NCI-H1105 treated with DMSO at 0.1 percent for 48 hours (cell line): ENCODE data around the gene OR5K1.

Source experiments
- DNase-seq: peaks from one replicate; lab custom pipeline; 2025; lab: John Stamatoyannopoulos, UW

OR5K1 gene

GRCh38 chr3:98462901-98463300 lies at the start of gene OR5K1:
Gene OR5K1 (plus strand): TSS chr3:98463201. CDS start chr3:98469577, 6,376 bp downstream.
- no peak for DNase-seq

GRCh38 chr3:98432575-98432974 lies 30.4 kb upstream of the OR5K1 start:
- no peak for DNase-seq

GRCh38 chr3:98433764-98434163 lies 29.2 kb upstream of the OR5K1 start:
- DNase-seq, result no peak

GRCh38 chr3:98434412-98434811 lies 28.6 kb upstream of the OR5K1 start:
- no peak for DNase-seq

GRCh38 chr3:98440283-98440682 lies 22.7 kb upstream of the OR5K1 start:
- DNase-seq, result no peak

GRCh38 chr3:98445949-98446406 lies 17.0 kb upstream of the OR5K1 start:
- no peak for DNase-seq

GRCh38 chr3:98449606-98450193 lies 13.3 kb upstream of the OR5K1 start:
- no peak for DNase-seq

- DNase-seq, result no peak
Observed at GRCh38 chr3:98450372-98450771, 12.6 kb upstream of the OR5K1 start.

GRCh38 chr3:98453827-98454226 lies 9.2 kb upstream of the OR5K1 start:
- DNase-seq, result no peak

- DNase-seq, result no peak
Observed at GRCh38 chr3:98454929-98455328, 8.1 kb upstream of the OR5K1 start.

GRCh38 chr3:98457543-98457942 lies 5.5 kb upstream of the OR5K1 start:
- DNase-seq, result no peak

- no peak for DNase-seq
Observed at GRCh38 chr3:98460220-98460619, 2.8 kb upstream of the OR5K1 start.

GRCh38 chr3:98482717-98483482 lies 19.9 kb downstream of the OR5K1 start:
- DNase-seq, result no peak

- no peak for DNase-seq
Observed at GRCh38 chr3:98483626-98484025, 20.6 kb downstream of the OR5K1 start.

- DNase-seq, result no peak
Observed at GRCh38 chr3:98497381-98497780, 34.4 kb downstream of the OR5K1 start, which contains the start of gene OR5K2. Gene OR5K2 (plus strand): TSS chr3:98497681. CDS start chr3:98497681, 0 bp downstream.

- no peak for DNase-seq
Observed at GRCh38 chr3:98500019-98500418, 37.0 kb downstream of the OR5K1 start.

- no peak for DNase-seq
Observed at GRCh38 chr3:98501270-98501669, 38.3 kb downstream of the OR5K1 start.

GRCh38 chr3:98501863-98502576 lies 39.0 kb downstream of the OR5K1 start:
- DNase-seq, result no peak

- no peak for DNase-seq
Observed at GRCh38 chr3:98504539-98504938, 41.5 kb downstream of the OR5K1 start.

- no peak for DNase-seq
Observed at GRCh38 chr3:98508582-98508981, 45.6 kb downstream of the OR5K1 start.

GRCh38 chr3:98512576-98512975 lies 49.6 kb downstream of the OR5K1 start:
- DNase-seq, result no peak

- DNase-seq, result no peak
Observed at GRCh38 chr3:98513091-98513511, 50.1 kb downstream of the OR5K1 start.

GRCh38 chr3:98513736-98514135 lies 50.7 kb downstream of the OR5K1 start:
- no peak for DNase-seq
